Stimulated activated CD4-positive, alpha-beta T cell treated with anti-CD3 and anti-CD28 coated beads, Interleukin-2, amount 100 ng/mL, for 4 hours (primary cell): Measurements from ENCODE around the gene NKRF.

Experiments used
- DNase-seq: peaks from one replicate; pipeline ENCODE4 v3.0.0-alpha.2; 2020; ENCODE audit warnings: low read depth

The NKRF gene

DNA sequence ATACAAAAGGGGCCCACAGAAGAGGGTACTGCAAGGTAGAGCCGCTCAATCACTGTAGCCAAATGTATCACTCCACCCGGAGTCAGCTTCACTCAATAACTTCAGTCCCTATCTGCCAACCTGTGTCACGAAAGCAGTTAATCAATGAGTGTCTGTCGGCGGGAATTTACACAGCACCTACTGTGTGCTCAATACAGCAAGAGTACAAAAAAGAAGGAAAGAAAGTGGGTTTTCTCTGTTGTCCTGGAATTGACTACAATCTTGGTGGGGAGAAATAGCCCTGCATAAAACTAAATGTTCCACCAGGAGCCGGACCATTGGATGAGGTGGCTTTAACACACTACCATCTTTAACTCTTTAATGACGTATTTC lies 780 bp upstream of the NKRF start:
- DNase-seq, result no peak

DNA sequence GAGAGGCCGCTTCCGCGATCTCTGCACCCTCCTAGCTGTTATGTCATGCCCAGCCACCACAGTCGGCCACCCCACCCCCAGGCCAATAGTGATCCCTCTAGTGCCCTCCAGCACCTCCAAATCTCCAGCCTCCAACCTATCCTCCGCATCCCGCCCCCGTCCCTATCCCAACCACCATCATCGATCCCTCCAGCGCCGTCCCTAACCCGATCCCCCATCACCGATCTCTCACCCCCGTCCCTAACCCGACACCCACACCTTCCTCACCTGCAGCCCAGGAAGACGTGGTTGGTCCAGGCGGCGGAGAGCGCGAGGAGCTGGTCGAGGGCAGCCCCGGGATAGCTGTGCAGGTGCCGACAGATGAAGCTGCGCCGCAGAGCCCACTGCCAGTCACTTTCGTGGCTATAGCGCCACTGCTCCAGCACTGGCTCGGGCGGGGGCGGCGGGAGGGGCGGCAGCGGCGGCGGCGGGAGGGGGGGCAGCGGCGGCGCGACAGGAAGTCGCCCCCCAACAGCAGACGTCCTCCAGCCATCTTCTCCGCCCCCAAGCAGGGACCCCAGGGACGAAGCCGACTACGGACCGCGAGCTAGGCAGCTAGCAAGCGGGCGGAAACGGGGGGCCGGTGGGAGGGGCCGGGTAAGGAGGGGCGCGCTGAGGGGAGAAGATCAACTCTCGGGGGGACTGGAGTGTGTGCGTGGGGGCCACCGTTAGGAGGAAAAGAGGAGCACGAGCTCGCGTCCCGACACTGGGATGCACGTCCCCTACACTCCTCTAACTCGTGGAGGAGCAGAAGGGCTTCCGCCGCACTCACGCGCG lies 552 bp downstream of the NKRF start:
- peak; percentile 22 for DNase-seq

DNA sequence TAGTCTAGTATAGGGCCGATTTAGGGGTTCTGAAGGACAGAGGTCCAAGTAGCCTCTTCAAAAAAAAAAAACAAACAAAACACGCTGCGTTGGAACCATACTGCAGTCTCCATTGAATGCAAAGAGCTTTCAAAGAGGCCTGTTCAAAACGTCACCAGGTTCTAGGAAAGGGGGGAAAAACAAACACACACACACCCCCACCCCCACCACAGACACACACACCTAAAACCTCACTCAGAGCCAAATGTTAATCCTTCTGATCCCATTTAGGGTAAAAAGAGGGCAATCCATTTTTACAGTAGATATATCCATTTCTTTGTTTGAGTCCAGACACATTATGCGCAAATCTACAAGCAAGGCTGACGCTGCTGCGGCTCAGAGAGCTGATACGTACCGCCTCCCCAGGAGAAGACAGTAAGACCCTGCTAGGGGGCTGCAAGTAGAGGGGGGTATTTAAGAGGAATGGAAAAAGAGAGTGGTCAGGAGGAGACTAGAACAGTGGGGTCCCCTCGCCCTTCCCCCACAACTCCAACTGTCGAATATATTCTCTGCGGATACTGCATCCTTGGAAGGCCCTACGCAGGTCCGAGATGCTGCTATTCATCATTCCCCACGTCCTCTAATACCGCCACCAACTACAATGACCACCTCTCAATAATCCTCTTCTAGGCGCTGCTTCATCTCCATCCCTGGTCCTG lies 1.3 kb downstream of the NKRF start:
- DNase-seq, result no peak

DNA sequence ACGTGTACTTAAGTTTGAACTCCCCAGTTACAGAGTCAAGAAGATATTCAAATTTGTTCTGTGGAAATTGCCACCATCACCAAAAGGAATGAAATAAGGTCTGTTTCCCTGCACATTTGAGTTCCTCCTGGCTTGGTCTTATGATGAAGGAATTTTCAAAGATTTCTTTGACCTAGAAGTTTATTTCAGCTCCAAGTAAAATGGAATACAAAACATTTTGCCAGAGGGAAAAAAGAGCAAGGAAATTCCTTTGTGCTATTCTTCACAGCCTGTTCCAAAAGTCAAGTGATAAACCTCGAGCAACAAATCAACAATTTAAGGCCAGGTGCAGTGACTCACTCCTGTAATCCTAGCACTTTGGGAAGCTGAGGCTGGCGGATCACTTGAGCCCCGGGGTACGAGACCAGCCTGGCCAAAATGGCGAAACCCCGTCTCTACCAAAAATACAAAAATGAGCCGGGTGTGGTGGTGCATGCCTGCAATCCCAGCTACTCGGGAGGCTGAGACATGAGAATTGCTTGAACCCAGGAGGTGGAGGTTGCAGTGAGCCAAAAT lies 3.4 kb downstream of the NKRF start:
- no peak for DNase-seq

DNA sequence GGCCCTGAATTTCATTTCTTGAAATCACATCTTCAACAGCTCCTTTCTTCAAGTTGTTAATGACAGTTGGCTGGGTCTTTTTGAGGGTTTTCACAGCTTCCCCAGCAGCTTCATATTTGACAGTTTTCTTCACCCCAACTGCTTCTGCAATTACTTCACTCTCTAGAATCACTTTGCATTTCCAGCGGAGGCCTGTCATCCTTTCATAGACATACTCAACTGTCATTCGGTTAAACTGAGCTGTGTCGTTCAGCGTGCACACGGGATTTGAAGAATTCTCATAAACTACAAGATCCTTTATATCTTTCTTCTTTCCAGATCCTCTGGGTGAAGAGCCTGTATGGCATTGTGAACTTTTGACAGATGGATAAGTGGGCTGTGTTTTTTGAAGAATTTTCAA lies 16.4 kb downstream of the NKRF start:
- DNase-seq, result no peak

DNA sequence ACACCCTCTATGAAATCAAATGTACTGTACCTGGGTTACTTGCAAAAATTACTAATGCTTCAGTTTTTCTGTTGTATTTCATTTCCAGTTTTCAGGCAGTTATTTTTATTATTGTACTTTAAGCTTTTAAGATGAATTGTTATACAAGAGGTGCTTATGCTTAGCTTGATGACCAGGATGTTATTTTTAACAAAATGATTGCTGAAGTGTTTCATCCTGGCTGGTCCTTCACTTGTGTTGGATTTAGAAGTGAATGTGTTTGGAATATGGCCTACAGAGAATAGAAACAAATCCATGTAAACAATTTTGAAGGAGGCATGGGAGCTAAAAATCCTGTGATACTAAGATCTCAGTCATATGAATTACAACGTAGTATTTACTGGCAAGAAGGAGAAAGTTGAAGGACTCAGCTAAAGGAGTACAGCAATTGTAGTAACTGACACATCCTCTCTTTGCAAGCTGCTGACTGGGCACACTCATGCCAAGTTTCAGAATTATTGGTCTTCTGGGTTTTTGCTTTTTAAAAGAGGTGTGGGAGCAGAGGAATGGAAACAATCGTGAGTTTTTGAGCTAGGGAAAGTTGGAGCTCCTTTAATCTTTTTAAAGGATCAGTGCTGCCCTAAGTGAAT lies 22.7 kb downstream of the NKRF start:
- DNase-seq, result no peak

DNA sequence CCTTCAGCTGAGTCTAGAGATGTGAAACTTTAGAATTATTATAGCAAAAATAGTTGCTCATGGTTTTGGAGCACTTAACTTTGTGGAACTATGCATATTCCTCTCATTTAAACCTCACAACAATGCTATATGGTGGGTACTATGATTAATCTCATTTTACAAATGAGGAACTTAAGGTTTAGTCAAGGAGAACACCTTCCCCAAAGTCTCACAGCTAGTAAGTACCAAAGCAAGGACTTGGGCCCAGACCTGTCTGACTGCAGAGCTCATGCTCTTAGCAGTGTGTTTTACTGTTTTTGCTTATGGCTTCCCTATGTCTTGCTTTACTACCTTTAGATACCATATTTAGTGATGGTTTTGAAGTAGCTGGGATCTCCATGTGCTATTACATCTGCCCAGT lies 26.8 kb downstream of the NKRF start:
- no peak for DNase-seq

DNA sequence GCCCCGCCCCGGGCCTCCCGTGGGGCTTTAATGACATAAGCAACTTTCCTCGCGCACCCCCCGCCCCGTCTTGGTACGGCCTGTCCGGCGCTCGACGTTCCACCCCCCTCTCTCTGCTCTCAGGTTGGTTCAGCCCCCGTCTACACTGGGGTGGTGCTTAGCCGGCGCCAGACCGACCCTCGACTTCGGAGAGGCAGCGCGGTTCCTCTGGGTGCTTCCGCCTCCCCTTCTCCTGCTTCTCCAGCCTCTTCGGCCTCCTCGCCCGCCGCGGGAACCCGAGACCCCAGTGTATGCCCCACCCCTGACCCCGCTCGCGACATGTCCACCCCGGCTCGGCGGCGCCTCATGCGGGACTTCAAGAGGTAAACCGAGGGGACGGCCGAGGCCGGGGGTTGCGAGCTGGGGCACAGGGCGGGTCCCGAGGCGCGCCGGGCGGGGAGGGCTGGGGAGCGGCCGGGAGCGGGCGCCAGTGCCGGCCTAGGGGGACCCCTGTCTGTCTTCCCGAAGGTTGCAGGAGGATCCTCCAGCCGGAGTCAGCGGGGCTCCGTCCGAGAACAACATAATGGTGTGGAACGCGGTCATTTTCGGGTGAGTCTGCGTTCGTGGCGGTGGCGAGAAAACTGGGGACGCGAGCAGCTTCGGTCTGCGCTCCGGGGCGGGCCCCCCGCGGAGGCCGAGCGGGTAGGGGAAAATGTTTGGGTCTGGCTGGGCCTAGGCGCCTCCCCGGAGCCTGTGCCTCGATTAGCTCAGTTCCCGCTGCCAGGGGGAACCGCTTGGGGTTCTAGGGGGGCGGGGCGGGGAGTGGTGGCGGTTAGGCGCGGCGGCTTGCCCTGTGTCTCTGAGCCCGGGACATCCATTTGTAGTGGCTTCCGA lies 31.6 kb downstream of the NKRF start, which contains the start of gene UBE2A:
Gene UBE2A, plus strand, starts transcription at position 170 of the 873 bp plus-strand sequence. Its CDS starts 149 bp downstream, at position 319.
- peak; percentile 85 for DNase-seq

DNA sequence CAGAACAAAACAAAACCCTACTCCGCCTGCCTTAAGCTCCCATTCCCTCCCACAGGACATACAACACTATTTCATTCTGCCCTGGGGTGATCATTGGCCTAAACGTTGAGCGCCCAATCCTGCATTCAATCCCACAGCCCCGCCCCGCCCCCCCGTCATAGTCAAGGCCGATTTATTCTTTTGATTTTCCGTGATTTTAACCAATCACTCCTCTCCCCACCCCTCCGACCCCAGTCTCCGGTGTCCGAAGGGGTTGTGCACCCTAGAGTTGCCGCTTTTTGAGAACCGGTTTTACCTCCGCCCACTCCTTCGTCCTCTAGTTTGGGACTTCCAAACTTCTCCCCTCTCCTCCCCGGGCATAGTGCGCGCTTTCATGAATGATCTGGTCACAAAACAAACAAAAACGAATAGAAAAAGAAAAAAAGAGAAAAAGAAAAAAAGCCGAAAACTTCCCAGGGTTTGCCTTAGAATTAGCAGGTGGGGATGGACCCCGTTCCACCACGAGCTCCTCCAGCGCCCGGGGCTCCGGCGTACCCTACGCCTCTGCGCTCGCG lies 32.3 kb downstream of the NKRF start:
- DNase-seq, result no peak

DNA sequence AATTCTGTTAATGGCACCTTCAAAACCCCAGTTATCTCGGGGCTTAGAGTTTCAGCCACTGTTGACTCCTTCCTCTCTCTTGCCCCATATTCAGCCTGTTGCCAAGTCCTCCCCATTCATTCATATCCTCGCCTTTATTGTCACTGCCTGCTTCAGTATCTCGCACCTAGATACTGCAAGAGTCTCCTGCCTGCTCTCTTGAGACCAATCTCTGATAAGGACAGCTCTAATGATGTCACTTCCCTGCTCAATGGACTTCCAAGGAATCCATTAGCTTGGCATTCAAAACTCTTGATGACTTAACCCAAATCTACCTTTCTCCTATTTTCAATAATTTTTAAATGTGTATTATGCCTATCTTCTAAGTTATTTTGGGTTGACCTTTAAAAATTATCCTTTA lies 33.0 kb downstream of the NKRF start:
- no peak for DNase-seq

DNA sequence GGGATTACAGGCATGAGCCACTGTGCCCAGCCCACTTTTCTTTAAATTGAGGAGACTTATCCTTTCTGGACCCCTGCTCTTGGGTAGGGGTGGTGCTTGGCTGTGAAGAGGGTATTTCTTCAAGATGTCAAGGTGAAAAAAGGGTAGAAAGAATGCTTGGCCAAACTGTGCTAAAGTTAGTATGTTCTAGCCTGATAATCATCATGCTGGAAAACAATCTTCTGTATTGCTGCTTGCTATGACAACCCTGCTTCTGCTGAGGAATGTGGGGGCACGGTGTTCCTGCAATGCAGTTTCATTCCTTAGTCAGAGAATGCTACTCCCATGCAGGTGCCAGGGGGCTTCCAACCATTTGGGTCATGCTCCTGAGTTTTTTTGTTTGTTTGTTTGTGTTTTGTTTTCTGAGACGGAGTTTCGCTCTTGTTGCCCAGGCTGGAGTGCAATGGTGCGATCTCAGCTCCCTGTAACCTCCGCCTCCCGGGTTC lies 35.8 kb downstream of the NKRF start:
- DNase-seq, result no peak

DNA sequence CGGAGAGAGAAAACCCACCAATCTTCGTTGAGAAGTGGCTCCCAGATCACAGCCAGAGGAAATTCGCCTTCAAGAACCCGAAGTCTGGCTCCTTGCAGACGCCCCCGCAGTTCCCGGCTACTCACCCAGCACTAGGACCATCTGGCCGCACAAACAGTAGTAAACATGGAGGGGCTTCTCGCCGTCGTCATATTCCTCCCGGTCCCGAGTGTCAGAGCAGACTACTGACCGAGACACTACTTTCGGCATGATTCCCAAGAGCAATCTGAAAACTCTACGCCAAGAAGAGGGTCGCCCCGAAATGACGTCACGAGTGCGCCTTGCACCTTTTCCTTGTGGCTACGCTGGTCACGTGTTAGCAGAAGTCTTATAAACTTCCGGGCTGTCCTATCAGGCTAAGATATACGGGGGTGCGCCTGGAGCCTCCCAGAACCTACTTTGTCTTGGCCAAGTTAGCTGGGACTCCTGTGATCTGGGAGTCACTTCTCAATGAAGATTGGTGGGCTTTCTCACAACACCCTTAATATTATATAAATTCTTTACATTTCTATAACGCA lies 41.0 kb downstream of the NKRF start, which contains the start of gene STEEP1:
Gene STEEP1, minus strand, starts transcription at position 303 of the 557 bp plus-strand sequence. Its CDS starts 54 bp downstream, at position 249.
- DNase-seq, result peak; percentile 80

DNA sequence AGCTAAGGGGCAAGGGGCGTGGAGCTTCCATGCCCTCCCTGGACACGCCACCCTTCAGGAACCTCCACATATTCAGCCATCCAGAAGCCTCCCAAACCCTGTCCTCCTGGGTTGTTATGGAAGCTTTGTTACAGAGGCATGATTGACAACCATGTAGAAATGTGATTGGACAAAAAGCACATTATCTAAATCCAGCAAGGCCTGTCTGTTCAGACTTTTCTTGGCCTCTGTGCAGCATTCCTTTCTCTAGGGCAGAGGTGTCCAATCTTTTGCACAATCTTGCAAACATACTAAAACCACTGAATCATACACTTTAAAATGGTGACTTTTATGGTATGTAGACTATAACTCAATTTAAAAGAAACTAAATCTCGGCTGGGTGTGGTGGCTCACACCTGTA lies 53.7 kb downstream of the NKRF start:
- DNase-seq, result no peak

DNA sequence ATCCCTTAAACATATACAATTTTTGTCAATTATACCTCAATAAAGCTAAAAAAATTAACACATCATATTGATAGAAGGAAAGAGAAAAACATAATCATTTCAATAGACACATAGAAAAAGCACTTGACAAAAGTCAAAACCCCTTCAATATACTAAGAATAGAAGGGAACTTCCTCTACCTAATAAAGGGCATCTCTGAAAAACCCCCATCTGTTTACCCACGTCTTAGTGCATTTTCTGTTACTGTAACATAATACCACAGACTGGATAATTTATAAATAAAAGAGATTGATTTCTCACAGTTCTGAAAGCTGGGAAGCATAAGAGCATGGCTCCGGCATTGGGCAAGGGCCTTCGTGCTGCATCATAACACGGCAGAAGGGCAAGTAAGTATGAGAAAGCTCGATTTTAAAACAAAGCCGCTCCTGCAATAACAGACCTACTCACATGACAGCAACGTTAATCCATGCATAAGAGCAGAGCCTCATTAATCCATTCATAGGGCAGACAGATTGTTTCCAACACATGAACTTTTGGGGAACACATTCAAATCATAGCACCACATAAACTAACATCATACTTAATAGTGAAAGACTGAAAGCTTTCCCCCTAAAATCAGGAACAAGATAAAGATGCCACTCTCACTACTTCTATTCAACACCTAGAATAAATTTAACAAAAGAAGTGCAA lies 56.8 kb downstream of the NKRF start:
- DNase-seq, result no peak

DNA sequence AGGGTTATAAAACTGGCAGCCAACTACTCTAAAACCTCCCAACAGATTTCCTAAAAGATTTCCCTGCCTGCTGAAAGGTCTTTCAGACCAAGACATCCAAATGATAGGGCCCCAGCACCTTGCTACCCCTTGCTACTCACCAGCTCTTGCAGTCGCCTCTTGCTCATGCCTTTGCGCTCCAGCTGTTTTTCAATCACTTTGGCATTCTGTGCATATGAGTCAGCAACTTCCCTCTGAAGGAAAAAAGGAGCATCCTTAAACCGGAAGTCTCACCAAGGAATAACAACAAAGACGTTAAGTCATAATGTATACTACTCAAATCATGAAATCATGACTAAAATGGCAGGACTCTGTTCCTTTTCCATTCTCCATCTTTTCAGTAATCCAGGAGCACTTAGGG lies 65.0 kb downstream of the NKRF start:
- no peak for DNase-seq

DNA sequence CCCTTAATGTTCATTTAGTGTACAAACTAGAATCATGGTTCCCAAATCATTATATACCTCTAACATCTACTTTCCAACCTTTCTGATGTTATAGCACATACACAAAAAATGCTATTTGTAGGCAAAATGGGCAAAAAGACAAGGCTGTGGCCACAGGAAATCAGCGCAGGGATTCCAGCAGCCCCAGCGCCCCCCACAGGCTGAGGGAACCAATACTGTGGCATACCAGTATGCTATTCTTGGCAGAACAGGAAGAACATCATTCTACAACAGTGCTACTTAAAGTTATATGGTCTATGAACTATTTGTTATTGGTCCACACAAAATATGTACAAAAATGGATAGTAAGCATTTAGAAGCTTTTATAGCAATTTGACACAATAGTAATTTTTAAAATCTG lies 66.4 kb downstream of the NKRF start:
- no peak for DNase-seq
